Liver (tissue), 9 donors: Measurements from ENCODE around the gene SPTAN1. TPM values are rescaled to one million over a fixed set of nuclear protein-coding genes. Genes with fewer than 3 reads are reported as not detected.

Experiments used
- DNase-seq: peaks from one replicate; pipeline ENCODE4 v3.0.0-alpha.2; 2017; ENCODE audit warnings: low spot score
- H3K27ac ChIP-seq, 2 donors: one replicate each; pipeline ENCODE4 v1.7.0; 2013; ENCODE audit warnings: inconsistent platforms in 2 of 2, low read length in 2 of 2, control low read depth in 1 of 2, low read depth in 1 of 2, mild to moderate bottlenecking in 1 of 2
- H3K27me3 ChIP-seq, 4 donors: one replicate each; pipeline versions ENCODE4 v1.6.1 to v1.7.0; 2013; ENCODE audit warnings: low read length in 3 of 4, inconsistent platforms in 1 of 4, mild to moderate bottlenecking in 1 of 4, moderate library complexity in 1 of 4; ENCODE audit not compliant: control insufficient read depth in 4 of 4, insufficient read depth in 4 of 4
- H3K36me3 ChIP-seq, 4 donors: one replicate each; pipeline versions ENCODE4 v1.6.1 to v1.7.0; 2013; ENCODE audit warnings: low read length in 3 of 4, mild to moderate bottlenecking in 3 of 4, low read depth in 1 of 4, moderate library complexity in 1 of 4; ENCODE audit not compliant: control insufficient read depth in 4 of 4, insufficient read depth in 3 of 4
- H3K4me1 ChIP-seq, 4 donors: one replicate each; pipeline versions ENCODE4 v1.6.1 to v1.7.0; 2013; ENCODE audit warnings: low read length in 3 of 4, mild to moderate bottlenecking in 3 of 4, moderate library complexity in 1 of 4; ENCODE audit not compliant: control insufficient read depth in 4 of 4, insufficient read depth in 4 of 4
- H3K4me3 ChIP-seq, 3 donors: one replicate each; pipeline versions ENCODE4 v1.6.1 to v1.7.0; 2013; ENCODE audit warnings: low read length in 3 of 3, control low read depth in 1 of 3, low read depth in 1 of 3, mild to moderate bottlenecking in 1 of 3
- H3K9ac ChIP-seq, 2 donors: one replicate each; pipeline ENCODE4 v1.7.0; 2013; ENCODE audit warnings: low read length in 2 of 2, mild to moderate bottlenecking in 2 of 2, moderate library complexity in 2 of 2, control low read depth in 1 of 2, low read depth in 1 of 2
- H3K9me3 ChIP-seq, 4 donors: one replicate each; pipeline versions ENCODE4 v1.6.1 to v1.7.0; 2013; ENCODE audit warnings: low read length in 3 of 4; ENCODE audit not compliant: control insufficient read depth in 4 of 4
- ATF3 ChIP-seq: IDR thresholded peaks from 2 replicates; pipeline ENCODE4 v1.6.1; 2016; ENCODE audit warnings: antibody characterized with exemption
- EGR1 ChIP-seq, 2 donors: IDR thresholded peaks; 2 replicates each; pipeline ENCODE4 v1.6.1; 2016 to 2018; ENCODE audit warnings: antibody characterized with exemption in 2 of 2, low read depth in 2 of 2
- FOXA1 ChIP-seq: IDR thresholded peaks from 2 replicates; pipeline ENCODE4 v1.6.1; 2016; ENCODE audit warnings: antibody characterized with exemption
- FOXA2 ChIP-seq: IDR thresholded peaks from 2 replicates; pipeline ENCODE4 v1.6.1; 2016; ENCODE audit warnings: antibody characterized with exemption
- GABPA ChIP-seq, 2 donors: IDR thresholded peaks in 1 of 2; conservative IDR thresholded peaks in 1 of 2; 2 replicates each; pipeline ENCODE4 v1.6.1; 2016; ENCODE audit warnings: antibody characterized with exemption in 2 of 2, mild to moderate bottlenecking in 1 of 2, moderate library complexity in 1 of 2
- HNF4A ChIP-seq, 2 donors: conservative IDR thresholded peaks; 2 replicates each; pipeline ENCODE4 v1.6.1; 2016; ENCODE audit warnings: antibody characterized with exemption in 2 of 2, mild to moderate bottlenecking in 2 of 2
- HNF4G ChIP-seq: IDR thresholded peaks from 2 replicates; pipeline ENCODE4 v1.6.1; 2016; ENCODE audit warnings: antibody characterized with exemption
- JUND ChIP-seq, 2 donors: IDR thresholded peaks; 2 replicates each; pipeline ENCODE4 v1.6.1; 2016; ENCODE audit warnings: antibody characterized with exemption in 2 of 2
- MAX ChIP-seq: IDR thresholded peaks from 2 replicates; pipeline ENCODE4 v1.6.1; 2016; ENCODE audit warnings: antibody characterized with exemption
- NR2F2 ChIP-seq: IDR thresholded peaks from 2 replicates; pipeline ENCODE4 v1.6.1; 2016; ENCODE audit warnings: antibody characterized with exemption
- RAD21 ChIP-seq, 2 donors: IDR thresholded peaks; 2 replicates each; pipeline ENCODE4 v1.6.1; 2016; ENCODE audit warnings: antibody characterized with exemption in 2 of 2, mild to moderate bottlenecking in 2 of 2
- RXRA ChIP-seq, 2 donors: IDR thresholded peaks; 2 replicates each; pipeline ENCODE4 v1.6.1; 2017 to 2018; ENCODE audit warnings: antibody characterized with exemption in 2 of 2, mild to moderate bottlenecking in 1 of 2
- SP1 ChIP-seq: IDR thresholded peaks from 2 replicates; pipeline ENCODE4 v1.6.1; 2018; ENCODE audit warnings: antibody characterized with exemption, mild to moderate bottlenecking
- TAF1 ChIP-seq: conservative IDR thresholded peaks from 2 replicates; pipeline ENCODE4 v1.6.1; 2016; ENCODE audit warnings: antibody characterized with exemption, mild to moderate bottlenecking
- YY1 ChIP-seq: IDR thresholded peaks from 2 replicates; pipeline ENCODE4 v1.6.1; 2016; ENCODE audit warnings: antibody characterized with exemption, mild to moderate bottlenecking
- ZBTB33 ChIP-seq: IDR thresholded peaks from 2 replicates; pipeline ENCODE4 v1.6.1; 2016; ENCODE audit warnings: antibody characterized with exemption
- WGBS: extraction: QIAGEN DNeasy Blood & Tissue Kit; methylation state at CpG from one replicate; pipeline ENCODE4 v1.1.7; 2013; 5-methylcytosine and 5-hydroxymethylcytosine counted together
- polyA plus RNA-seq, 2 donors: library from polyadenylated mRNA; stranded (reverse) in 1 of 2; unstranded in 1 of 2; fragments of 200-250 nt in 1 of 2; fragments of >200 nt in 1 of 2; fragmentation: Nextera tagmentation in 1 of 2; extraction: Ambion mirVana in 1 of 2; gene quantifications; one replicate each; pipeline versions ENCODE4 v1.2.1 to v1.2.3, GENCODE V29; 2013 to 2015
- total RNA-seq, 2 donors: library from RNA; depleted of rRNA; stranded (reverse); fragments of >200 nt; gene quantifications; one replicate each; pipeline ENCODE4 v1.2.3, GENCODE V29; 2014
- TF ChIP-seq, protein P1 (sequence below): IDR thresholded peaks from 2 replicates; pipeline ENCODE4 v1.6.1; 2016; ENCODE audit warnings: antibody characterized with exemption, mild to moderate bottlenecking
- donor health status: healthy.
- donor health status: healthy.
- donor health status: healthy.
- donor health status: healthy.
- donor health status: healthy.

The SPTAN1 gene
- total and polyA plus RNA-seq, 4 donors: 31.3 to 86.5 (median 60.4) TPM

DNA sequence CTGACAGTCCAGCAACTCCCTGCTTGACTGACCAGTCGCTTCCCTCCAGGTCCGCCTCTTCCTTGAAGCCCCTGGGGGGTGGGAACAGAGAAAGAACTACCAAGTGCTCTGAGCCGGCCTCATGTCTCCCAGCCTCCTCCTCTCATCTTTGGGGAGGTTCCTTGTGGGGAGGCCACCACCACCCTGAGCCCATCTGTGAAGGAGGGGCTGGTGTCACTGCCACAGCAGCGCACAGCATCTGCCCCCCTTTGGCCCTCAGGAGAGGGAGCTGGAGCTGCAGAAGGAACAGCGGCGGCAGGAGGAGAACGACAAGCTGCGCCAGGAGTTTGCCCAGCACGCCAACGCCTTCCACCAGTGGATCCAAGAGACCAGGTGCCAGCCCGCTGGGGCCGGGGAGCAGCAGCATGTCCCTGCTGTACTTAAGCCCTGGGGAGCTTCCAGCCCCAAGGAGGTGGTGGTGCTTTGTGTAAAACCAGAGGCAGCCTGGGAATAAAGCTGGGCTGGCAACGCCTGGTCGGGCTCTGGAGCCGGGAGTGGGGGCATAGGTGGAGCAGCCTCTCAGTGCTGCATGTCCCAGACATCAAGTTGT lies 74.8 kb downstream of the SPTAN1 start (continued):
- TF ChIP-seq, protein P1, sequence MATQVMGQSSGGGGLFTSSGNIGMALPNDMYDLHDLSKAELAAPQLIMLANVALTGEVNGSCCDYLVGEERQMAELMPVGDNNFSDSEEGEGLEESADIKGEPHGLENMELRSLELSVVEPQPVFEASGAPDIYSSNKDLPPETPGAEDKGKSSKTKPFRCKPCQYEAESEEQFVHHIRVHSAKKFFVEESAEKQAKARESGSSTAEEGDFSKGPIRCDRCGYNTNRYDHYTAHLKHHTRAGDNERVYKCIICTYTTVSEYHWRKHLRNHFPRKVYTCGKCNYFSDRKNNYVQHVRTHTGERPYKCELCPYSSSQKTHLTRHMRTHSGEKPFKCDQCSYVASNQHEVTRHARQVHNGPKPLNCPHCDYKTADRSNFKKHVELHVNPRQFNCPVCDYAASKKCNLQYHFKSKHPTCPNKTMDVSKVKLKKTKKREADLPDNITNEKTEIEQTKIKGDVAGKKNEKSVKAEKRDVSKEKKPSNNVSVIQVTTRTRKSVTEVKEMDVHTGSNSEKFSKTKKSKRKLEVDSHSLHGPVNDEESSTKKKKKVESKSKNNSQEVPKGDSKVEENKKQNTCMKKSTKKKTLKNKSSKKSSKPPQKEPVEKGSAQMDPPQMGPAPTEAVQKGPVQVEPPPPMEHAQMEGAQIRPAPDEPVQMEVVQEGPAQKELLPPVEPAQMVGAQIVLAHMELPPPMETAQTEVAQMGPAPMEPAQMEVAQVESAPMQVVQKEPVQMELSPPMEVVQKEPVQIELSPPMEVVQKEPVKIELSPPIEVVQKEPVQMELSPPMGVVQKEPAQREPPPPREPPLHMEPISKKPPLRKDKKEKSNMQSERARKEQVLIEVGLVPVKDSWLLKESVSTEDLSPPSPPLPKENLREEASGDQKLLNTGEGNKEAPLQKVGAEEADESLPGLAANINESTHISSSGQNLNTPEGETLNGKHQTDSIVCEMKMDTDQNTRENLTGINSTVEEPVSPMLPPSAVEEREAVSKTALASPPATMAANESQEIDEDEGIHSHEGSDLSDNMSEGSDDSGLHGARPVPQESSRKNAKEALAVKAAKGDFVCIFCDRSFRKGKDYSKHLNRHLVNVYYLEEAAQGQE: no peak
- no peak for TF ChIP-seq HNF4G
- no peak for TF ChIP-seq HNF4A (conservative IDR thresholded peaks at IDR 0.05)
- TF ChIP-seq JUND (IDR thresholded peaks at IDR 0.05): no peak
- TF ChIP-seq SP1: no peak
- TF ChIP-seq YY1: no peak
- TF ChIP-seq MAX: no peak
- TF ChIP-seq TAF1: no peak

DNA sequence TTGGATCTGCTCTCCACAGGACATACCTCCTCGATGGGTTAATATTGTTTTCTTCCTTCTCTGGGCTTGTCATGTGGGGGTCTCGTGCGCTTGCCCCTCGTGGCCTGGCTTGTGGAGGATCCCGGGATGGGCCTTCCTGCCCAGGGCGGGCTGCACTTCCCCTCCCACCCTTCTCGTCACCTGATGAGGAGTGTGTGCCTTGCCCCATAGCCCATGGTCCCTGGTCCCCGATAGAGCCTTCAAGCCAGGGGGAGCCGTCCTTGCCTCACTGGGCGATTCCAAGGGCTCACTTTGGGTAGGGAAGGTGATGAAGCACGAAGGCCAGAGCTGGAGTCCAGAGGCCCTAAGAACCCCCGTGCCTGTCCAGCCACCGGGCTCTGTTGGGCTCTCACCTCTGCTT lies 75.5 kb downstream of the SPTAN1 start:
- peaks cover 21 to 61% (median 41%) of the 10 kb centered on the region in 4 donors for H3K36me3 ChIP-seq
- no peaks in the 10 kb centered on the region for H3K27me3 ChIP-seq
- DNase-seq: no peak
- peaks cover 5 to 25% (median 11%) of the 10 kb centered on the region in 4 donors for H3K4me1 ChIP-seq
- WGBS: 92% methylated on average over 13 of the region's 13 CpGs
- no peak overlapping the region for H3K4me3 ChIP-seq
- peak overlapping the region; percentile 44 to 65 for H3K27ac ChIP-seq
- no peaks in the 10 kb centered on the region for H3K9me3 ChIP-seq
- H3K9ac ChIP-seq: no peak overlapping the region
- TF ChIP-seq GABPA (IDR thresholded peaks at IDR 0.05 in 1 of 2, conservative IDR thresholded peaks at IDR 0.05 in 1 of 2) (no peak), MAX (no peak), HNF4A (conservative IDR thresholded peaks at IDR 0.05) (no peak), RXRA (IDR thresholded peaks at IDR 0.05) (no peak), SP1 (no peak), ATF3 (no peak), FOXA2 (no peak), JUND (IDR thresholded peaks at IDR 0.05) (no peak), EGR1 (IDR thresholded peaks at IDR 0.05; ENCODE audit: low read depth in 2 of 2) (no peak), RAD21 (IDR thresholded peaks at IDR 0.05) (no peak), NR2F2 (no peak), YY1 (no peak), TAF1 (no peak)

- Histone ChIP-seq H3K4me3 (no peak overlapping the region), H3K36me3 (peaks cover 24 to 65% (median 47%) of the 10 kb centered on the region in 4 donors), H3K9me3 (no peaks in the 10 kb centered on the region), H3K27ac (peak overlapping the region; percentile 46 to 65), H3K9ac (no peak overlapping the region), H3K4me1 (peaks cover 5 to 25% (median 11%) of the 10 kb centered on the region in 4 donors), H3K27me3 (no peaks in the 10 kb centered on the region)
- 51% methylated on average over 17 of the region's 17 CpGs for WGBS
- DNase-seq: no peak
- TF ChIP-seq RAD21 (IDR thresholded peaks at IDR 0.05) (peak; percentile 37 to 63), HNF4G (no peak), HNF4A (conservative IDR thresholded peaks at IDR 0.05) (peak in 1 of 2 donors; percentile 59), JUND (IDR thresholded peaks at IDR 0.05) (no peak), YY1 (peak; percentile 27), MAX (no peak), FOXA1 (no peak), GABPA (IDR thresholded peaks at IDR 0.05 in 1 of 2, conservative IDR thresholded peaks at IDR 0.05 in 1 of 2) (no peak), NR2F2 (no peak), EGR1 (IDR thresholded peaks at IDR 0.05; ENCODE audit: low read depth in 2 of 2) (no peak), ZBTB33 (no peak), TAF1 (no peak), RXRA (IDR thresholded peaks at IDR 0.05) (peak; percentile 49 to 70), FOXA2 (no peak)
- TF ChIP-seq, protein P1: no peak
Measured at GRCh38 chr9:128628471-128629048, 76.2 kb downstream of the SPTAN1 start.
